Measurements from ENCODE around the gene HTRA1. TPM values are rescaled to one million over a fixed set of nuclear protein-coding genes. Genes with fewer than 3 reads are reported as not detected.

HTRA1 gene
- polyA plus RNA-seq, 4 donors = 183 to 212 (median 207) TPM

GRCh38 chr10:122548407-122549085, 87.2 kb downstream of the HTRA1 start:
- no peak for DNase-seq (ENCODE audit: low read depth in 4 of 4, low spot score in 3 of 4)

DNA sequence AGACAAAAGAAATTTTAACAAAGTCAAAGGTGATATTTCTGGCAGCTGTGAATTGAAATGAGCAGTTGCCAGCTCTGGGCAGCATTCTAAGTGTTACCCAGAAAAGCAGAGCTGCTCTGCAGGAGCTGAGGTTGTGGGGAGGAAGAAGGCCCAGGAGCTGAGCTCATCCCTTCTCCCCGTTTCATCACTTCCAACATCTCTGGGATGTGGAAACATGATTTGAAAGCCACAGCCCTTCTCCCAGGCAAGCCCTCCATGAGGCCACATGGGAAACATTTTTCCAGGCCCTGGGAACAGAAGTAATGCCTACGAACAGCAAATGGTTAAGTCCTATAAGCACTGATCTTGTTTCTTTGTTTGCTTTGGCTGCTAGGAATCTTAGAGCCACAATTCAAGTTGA, 88.3 kb downstream of the HTRA1 start:
- no peak for DNase-seq (ENCODE audit: low read depth in 4 of 4, low spot score in 3 of 4)

- DNase-seq (ENCODE audit: low read depth in 4 of 4, low spot score in 3 of 4) = no peak
These were observed 89.1 kb downstream of the HTRA1 start for GRCh38 chr10:122550427-122550826.

DNA sequence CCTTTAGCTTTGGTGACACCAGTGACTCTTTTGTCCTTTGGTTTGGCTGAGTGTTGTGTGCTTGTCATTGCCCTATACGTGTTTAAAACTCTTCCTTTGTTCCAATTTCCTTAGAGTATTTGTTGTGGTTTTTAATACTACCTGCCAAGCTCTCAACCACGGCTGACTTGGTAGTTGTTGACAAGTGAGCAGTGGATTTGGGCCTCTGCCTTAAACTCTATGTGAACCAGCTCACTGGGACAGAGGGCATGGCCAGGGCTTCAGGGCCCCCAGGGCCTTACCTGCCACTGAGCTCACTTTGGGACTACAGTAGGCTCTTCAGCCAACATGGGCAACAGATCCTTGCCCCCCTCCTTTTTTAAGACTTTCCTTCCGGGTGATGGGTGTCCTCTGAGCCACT, 89.6 kb downstream of the HTRA1 start:
- DNase-seq (ENCODE audit: low read depth in 4 of 4, low spot score in 3 of 4) = no peak

GRCh38 chr10:122551450-122551849, 90.1 kb downstream of the HTRA1 start:
- no peak for DNase-seq (ENCODE audit: low read depth in 4 of 4, low spot score in 3 of 4)

DNA sequence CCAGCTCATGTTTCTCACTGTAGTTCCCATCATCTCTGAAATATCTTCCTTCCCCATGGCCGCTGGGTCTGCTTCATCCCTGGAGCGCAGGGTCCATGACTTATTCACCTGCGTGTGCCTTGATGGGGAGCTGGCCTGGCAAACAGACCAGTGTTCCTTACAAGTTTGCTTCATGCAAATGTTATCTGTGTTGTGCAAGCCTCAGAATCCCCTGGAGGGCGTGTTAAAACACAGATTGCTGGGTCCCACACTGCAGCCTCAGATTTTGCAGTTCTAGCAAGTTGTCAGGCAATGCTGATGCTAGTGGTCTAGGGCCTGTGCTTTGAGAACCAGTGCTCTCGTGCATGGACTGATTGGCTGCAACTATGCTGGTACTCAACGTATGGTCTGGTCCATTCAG, 92.0 kb downstream of the HTRA1 start:
- no peak for DNase-seq (ENCODE audit: low read depth in 4 of 4, low spot score in 3 of 4)

DNA sequence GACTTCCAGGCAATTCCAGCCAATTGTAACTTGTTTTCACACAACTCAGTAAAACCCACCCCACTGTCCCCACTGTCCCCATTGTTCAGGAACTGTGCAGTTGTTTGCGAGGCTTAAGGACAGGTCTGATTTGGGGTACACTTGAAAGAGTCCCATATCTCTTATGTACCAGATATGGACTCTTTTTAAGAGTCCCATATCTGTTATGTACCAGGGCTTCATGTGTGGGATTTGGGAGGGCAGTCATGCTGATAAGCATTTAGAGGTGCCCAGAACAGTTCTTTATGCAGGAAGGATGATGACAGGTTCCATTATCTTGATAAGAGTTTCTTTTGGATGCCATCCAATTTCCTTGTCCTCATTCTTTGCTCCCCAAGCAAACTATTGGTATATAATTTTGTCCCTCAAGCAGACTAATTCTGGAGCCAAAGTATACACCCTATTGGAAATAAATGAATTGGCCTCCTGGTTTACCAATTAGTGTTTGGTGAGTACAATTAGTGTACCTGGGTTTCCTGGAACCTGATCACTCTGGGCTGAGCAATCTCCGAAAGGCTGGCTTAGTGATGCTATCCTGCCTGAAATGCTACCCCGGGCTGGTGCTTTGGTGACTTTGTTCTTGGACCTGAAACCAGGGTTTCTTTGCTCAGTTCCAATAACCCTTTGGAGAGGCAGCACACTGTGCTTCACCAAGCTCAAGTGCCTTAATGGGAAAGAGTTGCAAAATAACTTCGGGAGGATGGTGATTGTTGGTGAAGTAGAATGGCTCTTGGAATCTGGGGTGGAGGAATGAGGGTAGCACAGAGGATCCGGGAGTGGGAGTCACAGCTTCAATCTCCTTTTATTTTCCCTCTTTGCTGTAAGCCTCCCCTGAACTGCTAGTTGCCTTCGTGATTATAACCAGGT, 93.0 kb downstream of the HTRA1 start:
- no peak for DNase-seq (ENCODE audit: low read depth in 4 of 4, low spot score in 3 of 4)

DNA sequence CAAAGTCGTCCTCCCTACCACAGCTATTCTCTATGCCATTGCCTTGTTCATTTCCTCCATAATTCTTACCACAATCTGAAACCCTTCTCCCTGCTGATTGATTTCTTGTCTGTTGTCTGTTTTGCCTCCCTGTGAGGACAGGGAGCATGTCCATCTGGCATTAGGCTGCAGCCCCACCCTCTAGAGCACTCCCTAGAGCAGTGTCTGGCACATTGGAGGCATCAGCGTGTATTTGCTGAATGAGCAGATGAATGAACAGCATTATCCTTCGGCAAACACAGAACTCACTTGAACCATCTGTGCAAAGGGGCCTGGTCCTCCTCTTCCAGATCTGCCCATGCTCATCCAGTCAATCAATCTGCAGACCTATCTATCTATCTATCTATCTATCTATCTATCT, 94.1 kb downstream of the HTRA1 start:
- no peak for DNase-seq (ENCODE audit: low read depth in 4 of 4, low spot score in 3 of 4)

DNA sequence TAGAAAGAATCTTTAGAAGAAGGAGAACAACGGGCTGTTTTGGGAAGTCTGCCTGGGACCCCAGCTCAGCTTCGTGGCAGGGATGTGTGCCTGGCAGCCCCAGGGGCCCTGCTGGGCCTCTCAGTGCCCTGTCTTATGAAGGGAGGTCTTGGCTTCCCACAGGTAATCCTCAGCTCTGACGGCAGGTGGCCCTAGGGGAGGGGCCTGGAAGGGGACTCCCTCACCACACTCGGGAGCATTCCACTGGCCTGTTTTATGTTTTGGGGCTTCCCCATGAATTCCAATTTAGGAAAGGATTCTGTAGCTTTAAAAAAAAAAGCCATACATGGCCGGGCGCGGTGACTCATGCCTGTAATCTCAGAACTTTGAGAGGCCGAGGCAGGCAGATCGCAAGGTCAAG, 96.2 kb downstream of the HTRA1 start:
- no peak for DNase-seq (ENCODE audit: low read depth in 4 of 4, low spot score in 3 of 4)

GRCh38 chr10:122558452-122558851, 97.1 kb downstream of the HTRA1 start:
- no peak for DNase-seq (ENCODE audit: low read depth in 4 of 4, low spot score in 3 of 4)

- no peak for DNase-seq (ENCODE audit: low read depth in 4 of 4, low spot score in 3 of 4)
These were observed 97.9 kb downstream of the HTRA1 start for GRCh38 chr10:122559228-122559627.

DNA sequence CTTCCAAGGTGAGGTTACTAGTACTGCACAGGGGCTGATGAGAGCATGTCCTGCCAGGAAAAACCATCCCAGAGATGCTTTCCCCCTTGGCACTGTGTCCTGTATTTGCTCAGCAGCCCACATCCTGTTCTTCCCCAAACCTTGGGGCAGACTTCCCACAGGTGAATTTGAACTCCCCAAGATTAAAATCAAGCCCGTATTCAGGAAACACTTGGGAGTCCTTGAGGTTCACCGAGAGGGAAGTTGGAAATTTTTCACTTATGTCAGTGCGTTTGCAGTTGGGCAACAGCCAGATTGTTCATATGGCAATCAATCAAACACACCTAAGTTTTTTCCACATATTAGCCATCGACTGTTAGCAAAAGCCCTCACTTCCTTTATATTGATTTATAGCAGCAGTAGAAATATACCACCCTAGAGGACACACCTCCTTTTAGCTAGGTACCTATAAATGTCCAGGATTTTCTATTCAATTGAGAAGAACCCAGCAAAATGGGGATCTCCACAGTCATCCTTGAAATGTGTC, 99.0 kb downstream of the HTRA1 start, which contains the start of gene DMBT1:
TSS of gene DMBT1 (plus strand) at position 476 of the 526 bp plus-strand sequence. CDS start at position 493, 17 bp downstream.
- no peak for DNase-seq (ENCODE audit: low read depth in 4 of 4, low spot score in 3 of 4)

DNA sequence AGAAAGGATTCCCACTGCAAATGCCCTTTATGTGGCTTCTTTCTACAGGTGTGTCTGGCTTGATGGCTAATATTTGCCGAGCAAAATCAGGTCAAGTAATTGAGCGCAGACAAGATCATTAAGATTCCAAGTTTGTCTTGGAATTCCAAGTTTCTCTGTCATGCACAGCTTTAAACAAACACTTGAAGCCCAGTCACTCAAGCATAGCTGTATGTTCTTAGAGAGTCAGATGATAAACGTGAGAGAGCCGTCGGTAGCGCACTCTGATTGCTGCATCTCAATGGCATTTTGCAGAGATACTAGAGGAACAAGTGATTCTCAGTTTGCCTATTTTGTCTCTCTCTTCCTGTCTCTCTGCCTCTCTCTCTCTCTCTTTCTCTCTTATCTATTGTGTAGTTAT, 99.9 kb downstream of the HTRA1 start:
- DNase-seq (ENCODE audit: low read depth in 4 of 4, low spot score in 3 of 4) = no peak

DNA sequence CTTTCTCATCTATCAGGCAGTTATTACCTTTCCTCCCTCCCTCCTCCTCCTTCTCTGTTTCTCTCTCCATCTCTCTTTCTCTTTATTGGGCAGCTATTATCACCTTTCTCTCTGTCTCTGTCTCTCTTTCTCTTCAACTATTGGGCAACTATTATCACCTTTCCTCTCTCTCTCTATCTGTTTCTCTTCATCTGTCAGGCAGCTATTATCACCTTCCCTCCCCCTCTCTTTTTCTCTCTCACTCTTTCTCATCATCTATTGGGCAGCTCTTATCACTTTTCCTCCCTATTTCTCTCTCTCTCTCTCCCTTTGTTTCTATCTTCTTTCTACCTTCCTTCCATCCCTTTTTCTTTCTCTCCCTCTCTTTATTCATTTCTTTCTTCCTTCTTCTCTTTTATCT, 100.4 kb downstream of the HTRA1 start:
- no peak for DNase-seq (ENCODE audit: low read depth in 4 of 4, low spot score in 3 of 4)

Other genes with a start within 250 kb of the HTRA1 start
- 1 to 10 TPM in 2 of 4 donors, under 1 TPM in 2; 0.66 to 1.8 (median 1.1) TPM for gene BTBD16, start 190.3 kb upstream of the HTRA1 start, polyA plus RNA-seq (ENCODE audit: insufficient read length in 4 of 4)
- 100 to 1,000 TPM in 3 of 4 donors, 10 to 100 TPM in 1; 93.3 to 105 (median 102) TPM for gene PLEKHA1, start 86.8 kb upstream of the HTRA1 start, polyA plus RNA-seq (ENCODE audit: insufficient read length in 4 of 4)
- under 1 TPM in 3 of 4 donors, not detected in 1; 0.21 to 0.67 (median 0.28) TPM for gene ARMS2, start 6.9 kb upstream of the HTRA1 start, polyA plus RNA-seq (ENCODE audit: insufficient read length in 4 of 4)
- gene DMBT1, start 99.2 kb downstream of the HTRA1 start, polyA plus RNA-seq (ENCODE audit: insufficient read length in 4 of 4) = under 1 TPM in 3 of 4 donors, not detected in 1; 0.03 to 0.05 (median 0.04) TPM
- not detected for gene C10orf120, start 238.3 kb downstream of the HTRA1 start, polyA plus RNA-seq (ENCODE audit: insufficient read length in 4 of 4)